WTC11 (cell line): ENCODE measurements around the gene NFIA. TPM values are rescaled to one million over a fixed set of nuclear protein-coding genes. Genes with fewer than 3 reads are reported as not detected.

Source experiments
- ATAC-seq: fragments of 200-7000 bp; cut with Tn5 transposase; 2 replicates; pipeline ENCODE4 v1.10.0; 2021; ENCODE audit warnings: mild to moderate bottlenecking, moderate library complexity
- CTCF ChIA-PET: fragments of 300-600 bp; sonication (Branson Sonifier 250); formaldehyde crosslinking; loops from one replicate; lab custom pipeline; 2021; ENCODE audit warnings: antibody characterized with exemption; lab: Charles Lee
- POLR2A ChIA-PET: fragments of 350-600 bp; sonication (Branson Sonifier 250); formaldehyde crosslinking; loops from one replicate; lab custom pipeline; 2021; ENCODE audit warnings: antibody characterized with exemption; lab: Charles Lee
- DNase-seq: peaks from one replicate; pipeline ENCODE4 v3.0.0; 2021; ENCODE audit warnings: low spot score
- H3K27ac Mint-ChIP-seq: 2 replicates; pipeline ENCODE4 v1.8.0; 2021; ENCODE audit warnings: mixed read lengths
- H3K27me3 Mint-ChIP-seq: 2 replicates; pipeline ENCODE4 v1.8.0; 2021; ENCODE audit warnings: low read depth, mild to moderate bottlenecking, moderate library complexity, mixed read lengths
- H3K36me3 Mint-ChIP-seq: 2 replicates; pipeline ENCODE4 v1.8.0; 2021; ENCODE audit warnings: mixed read lengths
- H3K4me1 Mint-ChIP-seq: 2 replicates; pipeline ENCODE4 v1.8.0; 2022; ENCODE audit warnings: mixed read lengths
- H3K4me3 Mint-ChIP-seq: 2 replicates; pipeline ENCODE4 v1.8.0; 2021; ENCODE audit warnings: mild to moderate bottlenecking, moderate library complexity, mixed read lengths
- H3K9me3 Mint-ChIP-seq: 2 replicates; pipeline ENCODE4 v1.8.0; 2021; ENCODE audit warnings: mixed read lengths
- ATF3 ChIP-seq: sonication (generic); formaldehyde crosslinking; conservative IDR thresholded peaks from 2 replicates; pipeline ENCODE4 v1.8.1; 2022; ENCODE audit warnings: mild to moderate bottlenecking, missing genetic modification reagents
- ATF6 ChIP-seq: sonication (generic); formaldehyde crosslinking; IDR thresholded peaks from 2 replicates; pipeline ENCODE4 v1.8.1; 2023; ENCODE audit warnings: mild to moderate bottlenecking, missing genetic modification reagents
- CREB1 ChIP-seq: sonication (generic); formaldehyde crosslinking; IDR thresholded peaks from 2 replicates; pipeline ENCODE4 v1.8.0; 2023; ENCODE audit warnings: mild to moderate bottlenecking, missing genetic modification reagents
- CREM ChIP-seq: sonication (generic); formaldehyde crosslinking; IDR thresholded peaks from 2 replicates; pipeline ENCODE4 v1.8.1; 2022; ENCODE audit warnings: mild to moderate bottlenecking, missing genetic modification reagents, moderate library complexity
- CTCF ChIP-seq: fragments of 200-600 bp; IDR thresholded peaks from 2 replicates; pipeline ENCODE4 v1.8.0; 2022; ENCODE audit warnings: antibody characterized with exemption
- EMX1 ChIP-seq: fragments of 250-450 bp; sonication (Bioruptor Pico); IDR thresholded peaks from 2 replicates; pipeline ENCODE4 v1.8.0; 2021; ENCODE audit warnings: mild to moderate bottlenecking
- ESRRA ChIP-seq: sonication (generic); formaldehyde crosslinking; IDR thresholded peaks from 2 replicates; pipeline ENCODE4 v1.8.1; 2022; ENCODE audit warnings: mild to moderate bottlenecking, missing genetic modification reagents, borderline replicate concordance
- FOXJ3 ChIP-seq: sonication (generic); formaldehyde crosslinking; IDR thresholded peaks from 2 replicates; pipeline ENCODE4 v1.9.0; 2021; ENCODE audit warnings: missing genetic modification reagents, mild to moderate bottlenecking, borderline replicate concordance
- FOXK1 ChIP-seq: sonication (generic); formaldehyde crosslinking; IDR thresholded peaks from 2 replicates; pipeline ENCODE4 v1.8.0; 2022; ENCODE audit warnings: mild to moderate bottlenecking, moderate library complexity, missing genetic modification reagents
- GRHL2 ChIP-seq: fragments of 250-450 bp; sonication (Bioruptor Pico); IDR thresholded peaks from 2 replicates; pipeline ENCODE4 v1.8.0; 2022; ENCODE audit warnings: mild to moderate bottlenecking, moderate library complexity; ENCODE audit not compliant: insufficient replicate concordance, severe bottlenecking
- GTF2I ChIP-seq: fragments of 250-450 bp; sonication (Bioruptor Pico); conservative IDR thresholded peaks from 2 replicates; pipeline ENCODE4 v1.4.0; 2021; ENCODE audit warnings: mild to moderate bottlenecking
- HMGXB4 ChIP-seq: sonication (generic); formaldehyde crosslinking; IDR thresholded peaks from 2 replicates; pipeline ENCODE4 v1.8.1; 2023; ENCODE audit warnings: mild to moderate bottlenecking, moderate library complexity, missing genetic modification reagents
- JAZF1 ChIP-seq: fragments of 250-450 bp; sonication (Bioruptor Pico); IDR thresholded peaks from 2 replicates; pipeline ENCODE4 v1.9.0; 2021; ENCODE audit warnings: moderate library complexity, mild to moderate bottlenecking, inconsistent platforms
- KAT7 ChIP-seq: sonication (generic); formaldehyde crosslinking; IDR thresholded peaks from 2 replicates; pipeline ENCODE4 v1.8.1; 2023; ENCODE audit warnings: missing genetic modification reagents, mild to moderate bottlenecking, borderline replicate concordance
- MLX ChIP-seq: sonication (generic); formaldehyde crosslinking; IDR thresholded peaks from 2 replicates; pipeline ENCODE4 v1.8.1; 2023; ENCODE audit warnings: mild to moderate bottlenecking, missing genetic modification reagents, moderate library complexity
- MXD4 ChIP-seq: fragments of 250-450 bp; sonication (Bioruptor Pico); IDR thresholded peaks from 2 replicates; pipeline ENCODE4 v1.8.0; 2021; ENCODE audit warnings: mild to moderate bottlenecking, moderate library complexity, borderline replicate concordance
- NFE2L1 ChIP-seq: sonication (generic); formaldehyde crosslinking; IDR thresholded peaks from 2 replicates; pipeline ENCODE4 v1.8.1; 2023; ENCODE audit warnings: missing genetic modification reagents
- OVOL2 ChIP-seq: fragments of 250-450 bp; sonication (Bioruptor Pico); IDR thresholded peaks from 2 replicates; pipeline ENCODE4 v1.9.0; 2021; ENCODE audit warnings: mild to moderate bottlenecking, borderline replicate concordance
- PRRX2 ChIP-seq: fragments of 250-450 bp; sonication (Bioruptor Pico); IDR thresholded peaks from 2 replicates; pipeline ENCODE4 v1.8.0; 2021; ENCODE audit warnings: mild to moderate bottlenecking
- SP1 ChIP-seq: sonication (generic); formaldehyde crosslinking; conservative IDR thresholded peaks from 2 replicates; pipeline ENCODE4 v1.8.1; 2022; ENCODE audit warnings: missing genetic modification reagents
- ZBTB21 ChIP-seq: sonication (generic); formaldehyde crosslinking; IDR thresholded peaks from 2 replicates; pipeline ENCODE4 v1.8.1; 2023; ENCODE audit warnings: mild to moderate bottlenecking, missing genetic modification reagents, borderline replicate concordance
- ZBTB43 ChIP-seq: sonication (generic); formaldehyde crosslinking; IDR thresholded peaks from 2 replicates; pipeline ENCODE4 v1.8.1; 2023; ENCODE audit warnings: mild to moderate bottlenecking, missing genetic modification reagents
- ZNF232 ChIP-seq: sonication (generic); formaldehyde crosslinking; IDR thresholded peaks from 2 replicates; pipeline ENCODE4 v1.8.0; 2022; ENCODE audit warnings: mild to moderate bottlenecking, missing genetic modification reagents
- ZNF317 ChIP-seq: sonication (generic); formaldehyde crosslinking; IDR thresholded peaks from 2 replicates; pipeline ENCODE4 v1.8.1; 2023; ENCODE audit warnings: low read depth, mild to moderate bottlenecking, moderate library complexity, missing genetic modification reagents, borderline replicate concordance
- ZNF396 ChIP-seq: fragments of 250-450 bp; sonication (Bioruptor Pico); IDR thresholded peaks from 2 replicates; pipeline ENCODE4 v1.8.0; 2021; ENCODE audit warnings: mild to moderate bottlenecking, moderate library complexity, borderline replicate concordance
- ZNF512 ChIP-seq: sonication (generic); formaldehyde crosslinking; IDR thresholded peaks from 2 replicates; pipeline ENCODE4 v1.8.1; 2022; ENCODE audit warnings: missing genetic modification reagents, borderline replicate concordance
- total RNA-seq: library from RNA; stranded (reverse); gene quantifications from 3 replicates; pipeline ENCODE4 v1.2.3, GENCODE V29; 2021

The NFIA gene
- total RNA-seq, 1 experiment from 2014 or later, result 16.7 TPM

GRCh38 chr1:61090546-61091202 lies 8.3 kb downstream of the NFIA start:
- H3K27ac Mint-ChIP-seq, result no peak overlapping the region
- peaks cover 4% of the 10 kb centered on the region for H3K27me3 Mint-ChIP-seq
- POLR2A ChIA-PET, result no interaction called here
- no peak for DNase-seq
- ATAC-seq, result no peak
- H3K4me3 Mint-ChIP-seq, result no peak overlapping the region
- CTCF ChIA-PET, result no interaction called here
- H3K9me3 Mint-ChIP-seq, result no peaks in the 10 kb centered on the region
- H3K36me3 Mint-ChIP-seq, result no peaks in the 10 kb centered on the region; the same call in 1 of the 2 replicates
- peaks cover 45% of the 10 kb centered on the region for H3K4me1 Mint-ChIP-seq
- no peak for TF ChIP-seq ZNF317 (CRISPR knock-in tag)
- TF ChIP-seq GTF2I (CRISPR knock-in tag), result no peak
- TF ChIP-seq ATF6 (CRISPR knock-in tag), result no peak
- TF ChIP-seq ZNF232 (CRISPR knock-in tag), result no peak
- TF ChIP-seq ESRRA, result no peak
- no peak for TF ChIP-seq FOXJ3 (CRISPR knock-in tag)
- no peak for TF ChIP-seq FOXK1 (CRISPR knock-in tag)
- TF ChIP-seq PRRX2 (CRISPR knock-in tag), result no peak
- no peak for TF ChIP-seq ZBTB21 (CRISPR knock-in tag)
- no peak for TF ChIP-seq GRHL2 (CRISPR knock-in tag)
- TF ChIP-seq ZNF396 (CRISPR knock-in tag), result no peak
- TF ChIP-seq CTCF, result no peak
- TF ChIP-seq CREB1, result no peak
- no peak for TF ChIP-seq ZBTB43 (CRISPR knock-in tag)
- TF ChIP-seq EMX1, result no peak
- no peak for TF ChIP-seq SP1 (CRISPR knock-in tag)
- TF ChIP-seq, all 79 proteins: peak for 0

GRCh38 chr1:61091455-61091854 lies 9.1 kb downstream of the NFIA start:
- H3K27me3 Mint-ChIP-seq, result no peaks in the 10 kb centered on the region
- H3K36me3 Mint-ChIP-seq, result no peaks in the 10 kb centered on the region; the same call in 1 of the 2 replicates
- ATAC-seq (no peak), DNase-seq (no peak)
- H3K4me3 Mint-ChIP-seq, result no peak overlapping the region
- peaks cover 44% of the 10 kb centered on the region for H3K4me1 Mint-ChIP-seq
- CTCF ChIA-PET, result no interaction called here
- no peak overlapping the region for H3K27ac Mint-ChIP-seq
- H3K9me3 Mint-ChIP-seq, result no peaks in the 10 kb centered on the region
- POLR2A ChIA-PET, result no interaction called here
- TF ChIP-seq ZNF512 (CRISPR knock-in tag) (no peak), JAZF1 (CRISPR knock-in tag) (no peak), KAT7 (CRISPR knock-in tag) (no peak), CREB1 (no peak), HMGXB4 (CRISPR knock-in tag) (no peak), ZBTB43 (CRISPR knock-in tag) (no peak), NFE2L1 (no peak), CREM (CRISPR knock-in tag) (no peak), OVOL2 (CRISPR knock-in tag) (no peak), ATF3 (CRISPR knock-in tag) (no peak), MLX (CRISPR knock-in tag) (no peak), MXD4 (CRISPR knock-in tag) (no peak)
